HFFc6 (cell line): ENCODE data around the gene STPG1. TPM values are rescaled to one million over a fixed set of nuclear protein-coding genes. Genes with fewer than 3 reads are reported as not detected.

Experiments
- DNase-seq: peaks from one replicate; pipeline ENCODE4 v3.0.0-alpha.2; 2018
- H3K27ac Mint-ChIP-seq: 2 replicates; pipeline ENCODE4 v1.8.0; 2020; ENCODE audit warnings: mild to moderate bottlenecking, mixed read lengths
- H3K27me3 Mint-ChIP-seq: 2 replicates; pipeline ENCODE4 v1.8.0; 2021; ENCODE audit warnings: mild to moderate bottlenecking, moderate library complexity, mixed read lengths; ENCODE audit not compliant: insufficient read depth
- H3K36me3 Mint-ChIP-seq: 2 replicates; pipeline ENCODE4 v1.8.0; 2021; ENCODE audit warnings: low read depth, mixed read lengths
- H3K4me1 Mint-ChIP-seq: 2 replicates; pipeline ENCODE4 v1.8.0; 2020; ENCODE audit warnings: low read depth, mixed read lengths
- H3K4me3 Mint-ChIP-seq: 2 replicates; pipeline ENCODE4 v1.8.0; 2020; ENCODE audit warnings: mild to moderate bottlenecking, moderate library complexity, mixed read lengths
- H3K9me3 Mint-ChIP-seq: 2 replicates; pipeline ENCODE4 v1.8.0; 2020; ENCODE audit warnings: mild to moderate bottlenecking, mixed read lengths
- CTCF ChIP-seq: fragments of 200-600 bp; sonication (generic); IDR thresholded peaks from 2 replicates; pipeline ENCODE4 v1.5.0; 2021; ENCODE audit warnings: antibody characterized with exemption, mild to moderate bottlenecking
- total RNA-seq, 6 experiments: library from RNA; stranded (reverse); fragmentation: NEBNext Ultra II Directional; extraction: Animal tissue kit (Norgen Biotek cat#: 25700); gene quantifications; 2 replicates in 1 of 6; 3 replicates in 5 of 6; pipeline ENCODE4 v1.2.3, GENCODE V29; 2021

The STPG1 gene
- total RNA-seq, 6 experiments from 2014 or later: 8.8 to 13.0 (median 11.0) TPM

DNA sequence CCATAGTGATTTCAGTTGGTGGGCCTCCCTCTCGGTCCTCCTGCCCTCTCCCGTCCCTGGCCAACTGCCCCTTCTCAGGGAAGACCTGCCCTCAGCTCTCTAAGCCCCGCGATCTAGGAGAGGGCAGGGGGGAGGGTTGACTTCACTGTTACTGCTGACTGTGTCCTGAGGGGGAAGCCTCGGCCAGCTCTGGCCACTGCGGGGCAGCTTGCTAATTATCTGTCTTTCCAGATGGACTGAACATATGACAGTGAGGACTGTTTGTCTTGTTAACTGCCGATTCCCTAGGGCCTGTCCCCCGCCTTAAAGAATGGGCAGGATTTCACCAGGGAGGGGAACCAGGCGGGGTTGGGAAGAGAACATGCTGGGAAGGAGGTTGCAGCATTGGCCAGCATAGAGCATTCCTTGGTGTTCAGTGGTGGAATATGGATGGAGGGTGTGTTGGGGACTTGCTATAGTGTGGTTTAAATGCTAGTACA lies 24.9 kb upstream of the STPG1 start:
- Mint-ChIP-seq H3K27ac (no peak overlapping the region), H3K36me3 (peaks cover 19% of the 10 kb centered on the region), H3K4me3 (no peak overlapping the region), H3K9me3 (no peaks in the 10 kb centered on the region), H3K27me3 (no peaks in the 10 kb centered on the region), H3K4me1 (peaks cover 28% of the 10 kb centered on the region)
- no peak for DNase-seq
- no peak for TF ChIP-seq CTCF

GRCh38 chr1:24437631-24438396 lies 24.2 kb upstream of the STPG1 start:
- no peak overlapping the region for H3K27ac Mint-ChIP-seq
- H3K36me3 Mint-ChIP-seq: peaks cover 25% of the 10 kb centered on the region
- no peaks in the 10 kb centered on the region for H3K27me3 Mint-ChIP-seq
- TF ChIP-seq CTCF: no peak
- no peak overlapping the region for H3K4me3 Mint-ChIP-seq
- no peak for DNase-seq
- peaks cover 22% of the 10 kb centered on the region for H3K4me1 Mint-ChIP-seq
- H3K9me3 Mint-ChIP-seq: no peaks in the 10 kb centered on the region

GRCh38 chr1:24435782-24436365 lies 22.3 kb upstream of the STPG1 start:
- peaks cover 16% of the 10 kb centered on the region for H3K4me1 Mint-ChIP-seq
- DNase-seq: no peak
- H3K9me3 Mint-ChIP-seq: no peaks in the 10 kb centered on the region
- peaks cover 26% of the 10 kb centered on the region for H3K36me3 Mint-ChIP-seq
- H3K4me3 Mint-ChIP-seq: no peak overlapping the region
- H3K27me3 Mint-ChIP-seq: no peaks in the 10 kb centered on the region; the same call in 1 of the 2 replicates
- no peak for TF ChIP-seq CTCF
- H3K27ac Mint-ChIP-seq: no peak overlapping the region

DNA sequence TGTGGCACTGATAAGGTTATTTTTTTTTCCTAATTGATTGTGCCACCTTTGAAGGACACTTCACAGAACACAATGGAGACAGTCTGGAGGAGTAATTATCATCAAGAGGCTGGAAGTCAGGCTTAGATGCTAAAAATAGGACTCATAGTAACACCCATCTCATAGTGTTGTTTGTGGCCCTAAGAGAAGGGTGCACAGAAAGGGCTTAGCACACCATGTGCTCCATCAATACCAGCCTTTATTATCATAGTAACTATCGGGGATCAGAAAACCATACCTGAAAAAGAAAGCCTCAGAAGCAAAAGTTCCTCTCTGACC lies 13.9 kb upstream of the STPG1 start:
- H3K27ac Mint-ChIP-seq: no peak overlapping the region
- TF ChIP-seq CTCF: no peak
- peaks cover 39% of the 10 kb centered on the region for H3K36me3 Mint-ChIP-seq
- no peaks in the 10 kb centered on the region for H3K4me1 Mint-ChIP-seq
- no peak for DNase-seq
- H3K9me3 Mint-ChIP-seq: no peaks in the 10 kb centered on the region
- H3K4me3 Mint-ChIP-seq: no peak overlapping the region
- no peaks in the 10 kb centered on the region; the same call in 1 of the 2 replicates for H3K27me3 Mint-ChIP-seq

DNA sequence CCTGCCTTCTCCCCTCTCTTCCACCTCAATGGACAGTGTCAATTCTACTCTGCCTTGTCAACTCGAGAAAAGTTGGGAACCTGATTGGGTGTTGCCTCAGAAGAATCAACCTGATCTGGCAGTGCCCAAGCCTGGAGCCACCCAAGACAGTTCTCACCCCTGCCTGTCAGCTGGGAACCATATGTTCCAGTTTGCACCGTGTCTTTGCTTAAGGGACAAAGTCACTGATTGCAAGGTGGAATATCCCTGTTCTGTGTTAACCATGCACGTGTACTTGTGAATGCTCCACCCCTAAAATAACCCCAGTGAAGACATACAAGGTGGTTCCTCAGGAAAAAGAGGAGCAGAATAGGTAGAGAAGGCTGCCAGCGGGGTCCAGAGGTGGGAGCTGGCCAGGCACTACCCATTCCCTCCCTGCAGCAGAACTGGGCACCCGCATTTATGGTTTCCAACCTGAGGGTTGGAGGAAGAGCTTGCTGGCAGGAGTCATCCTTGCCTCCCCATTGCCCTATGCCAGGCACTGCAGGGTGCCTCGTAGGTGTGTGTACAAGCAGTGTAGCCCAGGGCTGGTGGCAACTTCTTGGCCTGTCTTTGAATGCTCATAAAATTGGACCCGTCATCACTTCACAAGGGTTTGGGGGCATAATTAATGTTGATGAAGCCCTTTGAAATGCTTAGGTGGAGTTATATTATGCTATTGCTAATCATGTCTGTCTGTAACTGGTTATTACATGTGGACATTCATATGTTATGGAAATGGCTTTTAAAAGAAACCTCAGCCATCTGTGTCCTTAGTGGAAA lies 13.4 kb upstream of the STPG1 start:
- Mint-ChIP-seq H3K36me3 (peaks cover 44% of the 10 kb centered on the region), H3K9me3 (no peaks in the 10 kb centered on the region), H3K27me3 (no peaks in the 10 kb centered on the region; the same call in 1 of the 2 replicates), H3K4me1 (no peaks in the 10 kb centered on the region), H3K27ac (no peak overlapping the region), H3K4me3 (no peak overlapping the region)
- no peak for DNase-seq
- TF ChIP-seq CTCF: no peak
